DND-41 (cell line): Measurements from ENCODE around the gene NINL.

ENCODE experiments used
- EZH2 ChIP-seq: IDR thresholded peaks from 3 replicates; pipeline ENCODE4 v1.6.1; 2012; ENCODE audit warnings: borderline replicate concordance, low read depth, mild to moderate bottlenecking, moderate library complexity, low read length, inconsistent platforms; ENCODE audit not compliant: severe bottlenecking
- TF ChIP-seq, protein P1 (sequence below): IDR thresholded peaks from 2 replicates; pipeline ENCODE4 v1.5.1; 2012; ENCODE audit warnings: borderline replicate concordance, low read length, moderate library complexity, mild to moderate bottlenecking; ENCODE audit not compliant: poor library complexity, severe bottlenecking; ENCODE audit errors: extremely low read depth

DNA sequence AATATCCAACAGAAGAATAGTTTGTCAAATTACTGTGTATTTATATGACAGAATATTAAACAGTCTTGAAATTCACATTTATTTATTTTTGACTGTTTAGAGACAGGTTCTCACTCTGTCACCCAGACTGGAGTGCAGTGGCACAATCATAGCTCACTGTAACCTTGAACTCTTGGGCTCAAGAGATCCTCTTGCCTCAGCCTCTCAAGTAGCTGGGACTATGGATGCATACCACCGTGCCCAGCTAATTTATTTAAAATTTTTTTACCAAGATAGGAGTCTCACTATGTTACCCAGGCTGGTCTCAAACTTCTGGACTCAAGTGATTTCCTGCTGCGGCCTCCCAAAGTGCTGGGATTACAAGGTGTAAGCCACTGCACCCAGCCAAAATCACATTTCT lies 57.4 kb downstream of the NINL start:
- TF ChIP-seq, protein P1, sequence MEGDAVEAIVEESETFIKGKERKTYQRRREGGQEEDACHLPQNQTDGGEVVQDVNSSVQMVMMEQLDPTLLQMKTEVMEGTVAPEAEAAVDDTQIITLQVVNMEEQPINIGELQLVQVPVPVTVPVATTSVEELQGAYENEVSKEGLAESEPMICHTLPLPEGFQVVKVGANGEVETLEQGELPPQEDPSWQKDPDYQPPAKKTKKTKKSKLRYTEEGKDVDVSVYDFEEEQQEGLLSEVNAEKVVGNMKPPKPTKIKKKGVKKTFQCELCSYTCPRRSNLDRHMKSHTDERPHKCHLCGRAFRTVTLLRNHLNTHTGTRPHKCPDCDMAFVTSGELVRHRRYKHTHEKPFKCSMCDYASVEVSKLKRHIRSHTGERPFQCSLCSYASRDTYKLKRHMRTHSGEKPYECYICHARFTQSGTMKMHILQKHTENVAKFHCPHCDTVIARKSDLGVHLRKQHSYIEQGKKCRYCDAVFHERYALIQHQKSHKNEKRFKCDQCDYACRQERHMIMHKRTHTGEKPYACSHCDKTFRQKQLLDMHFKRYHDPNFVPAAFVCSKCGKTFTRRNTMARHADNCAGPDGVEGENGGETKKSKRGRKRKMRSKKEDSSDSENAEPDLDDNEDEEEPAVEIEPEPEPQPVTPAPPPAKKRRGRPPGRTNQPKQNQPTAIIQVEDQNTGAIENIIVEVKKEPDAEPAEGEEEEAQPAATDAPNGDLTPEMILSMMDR, result no peak
- TF ChIP-seq EZH2, result no peak
